Heart right ventricle (tissue), 16 donors: ENCODE data around the gene THY1. TPM values are rescaled to one million over a fixed set of nuclear protein-coding genes. Genes with fewer than 3 reads are reported as not detected.

ENCODE experiments used
- ATAC-seq, 8 donors: fragments of 200-7000 bp; cut with Tn5 transposase; one replicate each; pipeline ENCODE4 v1.9.1; 2020; ENCODE audit warnings: mild to moderate bottlenecking in 8 of 8, moderate library complexity in 8 of 8, moderate number of reproducible peaks in 1 of 8
- DNase-seq, 2 donors: peaks; one replicate each; pipeline ENCODE4 v3.0.0-alpha.2; 2020
- H3K27ac ChIP-seq, 10 donors: fragments of 200-600 bp; sonication (generic) in 2 of 10; one replicate each; pipeline versions ENCODE4 v1.5.0 to v1.8.0; 2020 to 2022; ENCODE audit warnings: mild to moderate bottlenecking in 3 of 10
- H3K27me3 ChIP-seq, 7 donors: fragments of 200-600 bp; one replicate each; pipeline ENCODE4 v1.8.0; 2021 to 2022; ENCODE audit warnings: mild to moderate bottlenecking in 2 of 7
- H3K36me3 ChIP-seq, 9 donors: fragments of 200-600 bp; sonication (generic) in 1 of 9; one replicate each; pipeline versions ENCODE4 v1.5.0 to v1.8.0; 2020 to 2022; ENCODE audit warnings: mild to moderate bottlenecking in 2 of 9
- H3K4me1 ChIP-seq, 9 donors: fragments of 200-600 bp; sonication (generic) in 1 of 9; one replicate each; pipeline versions ENCODE4 v1.5.0 to v1.8.0; 2020 to 2022; ENCODE audit warnings: mild to moderate bottlenecking in 4 of 9
- H3K4me3 ChIP-seq, 10 donors: fragments of 200-600 bp; sonication (generic) in 2 of 10; one replicate each; pipeline versions ENCODE4 v1.5.0 to v1.8.0; 2020 to 2022; ENCODE audit warnings: mild to moderate bottlenecking in 7 of 10, moderate library complexity in 2 of 10
- H3K9me3 ChIP-seq, 11 donors: fragments of 200-600 bp in 10 of 11; sonication (generic) in 2 of 11; one replicate each; pipeline versions ENCODE4 v1.5.0 to v1.8.0; 2013 to 2022; ENCODE audit warnings: mild to moderate bottlenecking in 2 of 11, control low read depth in 1 of 11, moderate library complexity in 1 of 11
- WGBS, 2 donors: extraction: QIAGEN DNeasy Blood & Tissue Kit; methylation state at CpG; one replicate each; pipeline ENCODE4 v1.1.7; 2013; ENCODE audit warnings: inconsistent platforms in 1 of 2; 5-methylcytosine and 5-hydroxymethylcytosine counted together
- intact Hi-C, 10 donors: fragments of 100-400 bp; cut with DNase I; formaldehyde crosslinking; loops; one replicate each; pipeline versions ENCODE4 v1.11.1 to v1.14.2; 2022
- polyA plus RNA-seq, 2 donors: library from polyadenylated mRNA; stranded (reverse); fragments of 200-250 nt; gene quantifications; one replicate each; pipeline ENCODE4 v1.2.3, GENCODE V29; 2013
- total RNA-seq, 10 donors: library from RNA; stranded (reverse); fragmentation: NEBNext Ultra II Directional in 3 of 10; extraction: Animal tissue kit (Norgen Biotek cat#: 25700) in 3 of 10; gene quantifications; one replicate each; pipeline versions ENCODE4 v1.2.1 to v1.2.4, GENCODE V29; 2021 to 2023
- TF ChIP-seq, protein P1 (sequence below), 9 donors: fragments of 200-600 bp; sonication (generic) in 2 of 9; IDR thresholded peaks; one replicate each; pipeline versions ENCODE4 v1.5.0 to v1.8.0; 2021 to 2022; ENCODE audit warnings: antibody characterized with exemption in 9 of 9, mild to moderate bottlenecking in 5 of 9, moderate library complexity in 1 of 9
- donor health status: Arrhythmogenic right ventricular cardiomyopathy.
- donor health status: ischemic (EF 13 %, LVEDD 7.1; RV severe dilation, severe dysfunction).
- donor health status: healthy with polysubstance abuse.
- donor health status: DM: no; HTN: yes; CAD: no.
- donor health status: DM: no; HTN: no; CAD: no.
- donor health status: ischemic (EF 25% LVEDD 6.9; RV normal size, moderate dysfunction).
- donor health status: ischemic (EF 25% LVEDD 5.7; RV mildly dilated, moderate dysfunction).
- donor health status: healthy.
- donor health status: DM: yes; HTN: yes; CAD: no.
- donor health status: Ischemic cardiomyopathy.
- donor health status: ischemic (EF 35%, LVEDD 5.7; RV mildly dilated, moderate dysfunction).
- donor health status: nonischemic (EF 11% LVEDD 7.7; RV severe dilation, severe dysfunction).
- donor health status: DM: yes; HTN: yes; CAD: no.
- donor health status: PGD.
- donor health status: ischemic (EF 29% LVEDD 5.4; RV normal size, mild dysfunction).
- donor health status: nonischemic (EF 23%, LVEDD 6.1; RV moderate dilation, normal function).

THY1 gene
- total and polyA plus RNA-seq, 12 donors, result 0.61 to 26.6 (median 5.0) TPM

DNA sequence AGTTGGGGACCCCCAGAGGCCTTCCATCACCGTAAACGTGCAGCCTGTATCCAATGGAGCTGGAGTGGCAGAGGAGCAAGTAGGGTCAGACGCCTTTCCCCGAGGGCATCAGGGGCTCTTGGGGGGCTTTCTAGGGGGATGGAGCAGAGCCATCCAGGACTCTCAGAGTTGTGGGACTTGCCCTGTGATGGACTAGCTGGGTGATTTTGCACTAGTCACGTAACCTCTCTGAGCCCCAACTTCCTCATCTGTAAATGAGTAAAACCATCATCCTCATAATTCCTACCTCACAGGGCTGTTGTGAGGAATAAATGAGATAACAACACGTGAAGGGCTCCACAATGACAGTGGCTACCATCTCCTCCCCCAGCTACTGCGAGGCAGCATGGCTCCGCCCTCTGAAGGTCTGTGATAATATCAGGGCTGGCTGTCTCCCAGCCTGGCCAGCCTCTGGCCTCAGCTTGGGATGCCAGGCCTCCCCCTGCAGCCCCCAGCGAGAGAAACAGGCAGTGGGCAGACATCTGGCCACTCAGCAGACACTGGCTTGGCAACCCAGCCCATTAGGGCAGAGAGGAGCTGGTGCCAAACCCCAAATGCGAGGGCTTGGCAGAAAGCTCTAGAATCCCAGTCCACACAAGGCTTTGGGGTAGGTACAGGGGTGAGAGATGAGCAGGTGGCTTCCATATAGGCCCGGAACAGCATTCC, 48.2 kb downstream of the THY1 start:
- Histone ChIP-seq H3K27me3 (no peaks in the 10 kb centered on the region), H3K9me3 (no peaks in the 10 kb centered on the region), H3K27ac (peak overlapping the region; percentile 42 to 98 (median 89)), H3K4me3 (peak overlapping the region in 4 of 10 donors; percentile 0 to 18 (median 8)), H3K4me1 (peaks cover 19 to 83% (median 70%) of the 10 kb centered on the region in 9 donors), H3K36me3 (no peaks in the 10 kb centered on the region)
- no peak for DNase-seq
- intact Hi-C loops, result loop anchor here in 4 of 10 donors (1.0 to 5.0 kb wide), 4 partner anchors 18 to 37 kb away; no protein-coding TSS in a partner anchor
- TF ChIP-seq, protein P1, sequence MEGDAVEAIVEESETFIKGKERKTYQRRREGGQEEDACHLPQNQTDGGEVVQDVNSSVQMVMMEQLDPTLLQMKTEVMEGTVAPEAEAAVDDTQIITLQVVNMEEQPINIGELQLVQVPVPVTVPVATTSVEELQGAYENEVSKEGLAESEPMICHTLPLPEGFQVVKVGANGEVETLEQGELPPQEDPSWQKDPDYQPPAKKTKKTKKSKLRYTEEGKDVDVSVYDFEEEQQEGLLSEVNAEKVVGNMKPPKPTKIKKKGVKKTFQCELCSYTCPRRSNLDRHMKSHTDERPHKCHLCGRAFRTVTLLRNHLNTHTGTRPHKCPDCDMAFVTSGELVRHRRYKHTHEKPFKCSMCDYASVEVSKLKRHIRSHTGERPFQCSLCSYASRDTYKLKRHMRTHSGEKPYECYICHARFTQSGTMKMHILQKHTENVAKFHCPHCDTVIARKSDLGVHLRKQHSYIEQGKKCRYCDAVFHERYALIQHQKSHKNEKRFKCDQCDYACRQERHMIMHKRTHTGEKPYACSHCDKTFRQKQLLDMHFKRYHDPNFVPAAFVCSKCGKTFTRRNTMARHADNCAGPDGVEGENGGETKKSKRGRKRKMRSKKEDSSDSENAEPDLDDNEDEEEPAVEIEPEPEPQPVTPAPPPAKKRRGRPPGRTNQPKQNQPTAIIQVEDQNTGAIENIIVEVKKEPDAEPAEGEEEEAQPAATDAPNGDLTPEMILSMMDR (IDR thresholded peaks at IDR 0.05), result no peak
- WGBS, 2 donors, result 27 to 34% methylated on average over 11 of the region's 11 CpGs
- ATAC-seq, result peak in 5 of 8 donors; percentile 4 to 37 (median 15)

DNA sequence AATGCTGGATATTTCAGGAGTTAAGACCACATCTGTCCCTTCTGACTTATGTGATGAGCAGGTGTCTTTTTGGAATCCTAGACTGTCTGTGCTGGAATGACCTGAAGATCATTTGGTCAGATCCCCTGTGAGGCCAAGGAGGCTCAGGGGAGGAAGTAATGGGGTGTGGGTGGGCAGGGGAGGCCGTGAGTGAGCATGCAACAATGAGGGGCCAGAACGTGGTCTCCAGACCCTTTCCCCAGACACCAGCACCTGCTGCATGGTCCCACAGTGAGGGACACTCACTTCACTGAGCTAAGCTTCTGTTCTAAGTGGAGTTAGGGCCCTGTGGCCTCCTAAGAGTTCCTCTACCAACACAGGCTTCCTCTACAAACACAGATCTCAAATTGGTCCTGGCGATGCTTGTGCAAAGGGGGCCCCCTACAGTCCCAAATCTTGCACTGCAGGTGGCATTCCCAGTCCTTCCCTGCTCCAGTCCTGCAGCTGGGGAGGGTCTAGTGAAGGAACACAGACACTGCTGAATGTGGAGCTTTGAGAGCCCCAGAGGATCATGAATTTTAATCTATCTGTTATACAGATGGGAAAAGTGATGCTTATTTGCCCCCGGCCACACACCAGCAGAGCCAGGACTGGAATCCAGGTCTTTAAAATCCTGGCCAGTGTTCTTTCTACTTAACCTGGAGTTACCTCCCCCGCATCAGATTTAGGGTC, 48.9 kb downstream of the THY1 start:
- Histone ChIP-seq H3K9me3 (no peaks in the 10 kb centered on the region), H3K4me3 (peak overlapping the region in 2 of 10 donors; percentile 2 to 18), H3K27me3 (no peaks in the 10 kb centered on the region), H3K27ac (peak overlapping the region in 8 of 10 donors; percentile 82 to 98 (median 89)), H3K36me3 (no peaks in the 10 kb centered on the region), H3K4me1 (peaks cover 24 to 87% (median 72%) of the 10 kb centered on the region in 9 donors)
- DNase-seq, result peak; percentile 73 to 78
- TF ChIP-seq, protein P1 (IDR thresholded peaks at IDR 0.05), result peak; percentile 81 to 91 (median 89)
- intact Hi-C loops, result loop anchor here in 4 of 10 donors (1.0 to 5.0 kb wide), 3 partner anchors 17 to 37 kb away; no protein-coding TSS in a partner anchor
- WGBS, 2 donors, result 43% methylated on average over 5 of the region's 5 CpGs
- peak in 6 of 8 donors; percentile 3 to 30 (median 16) for ATAC-seq

DNA sequence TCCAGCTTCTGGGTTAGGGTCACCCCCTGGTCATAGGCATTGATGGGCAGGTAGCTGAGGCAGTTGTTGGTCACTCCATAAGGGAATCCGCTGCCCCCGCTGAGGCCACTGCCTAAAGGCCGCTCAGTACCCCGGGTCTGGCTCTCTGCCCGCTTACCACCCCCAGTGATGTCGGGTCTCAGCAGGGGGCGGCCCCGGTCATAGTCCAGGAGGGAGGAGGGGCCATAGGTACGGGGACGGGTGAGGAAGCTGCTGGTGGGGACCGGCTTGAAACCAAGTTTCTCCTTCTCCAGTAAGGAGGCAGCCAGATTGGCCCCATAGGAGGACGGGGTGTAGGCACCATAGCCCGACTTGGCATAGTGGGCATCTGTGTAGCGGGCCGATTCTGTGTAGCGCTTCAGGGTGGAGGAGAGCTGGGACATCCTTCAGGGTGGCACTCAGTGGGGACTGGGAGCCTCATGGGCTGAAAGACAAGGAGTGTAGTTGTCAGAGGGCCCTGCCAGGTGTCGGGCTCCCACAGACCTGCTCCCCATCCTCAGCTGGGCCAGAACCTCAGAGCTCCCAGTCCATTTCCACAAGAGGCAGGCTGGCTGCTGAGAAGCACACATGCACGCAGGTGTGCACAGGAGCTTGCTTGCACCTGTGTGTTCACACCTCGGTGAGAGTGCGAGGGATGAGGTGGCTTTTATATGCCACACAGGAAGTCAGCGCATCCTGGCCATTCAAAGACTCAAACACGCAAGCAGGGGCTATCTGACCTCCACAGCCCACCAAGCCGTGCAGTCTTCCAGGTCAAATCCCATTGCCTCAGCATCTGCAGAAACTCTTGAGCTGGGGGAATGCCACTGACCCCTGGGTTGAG, 49.7 kb downstream of the THY1 start:
- intact Hi-C loops, result loop anchor here in 2 of 10 donors (5.0 kb wide), 1 partner anchor 36 kb away; no protein-coding TSS in a partner anchor
- no peaks in the 10 kb centered on the region for H3K9me3 ChIP-seq
- H3K4me1 ChIP-seq, result peaks cover 30 to 92% (median 79%) of the 10 kb centered on the region in 9 donors

More for the DNA sequence above, 49.7 kb downstream of the THY1 start:
- H3K4me3 ChIP-seq, result peak overlapping the region in 1 of 10 donors; percentile 2
- H3K27ac ChIP-seq, result peak overlapping the region in 8 of 10 donors; percentile 43 to 98 (median 92)
- no peaks in the 10 kb centered on the region for H3K27me3 ChIP-seq
- ATAC-seq (no peak), DNase-seq (no peak)
- WGBS, 2 donors, result 73 to 74% methylated on average over 23 of the region's 23 CpGs
- TF ChIP-seq, protein P1 (IDR thresholded peaks at IDR 0.05), result no peak
- no peaks in the 10 kb centered on the region for H3K36me3 ChIP-seq
